D721Med (cell line): Measurements from ENCODE around the gene PLPP1.

Source experiments
- DNase-seq: peaks from one replicate; pipeline ENCODE4 v3.0.0; 2011; ENCODE audit warnings: low spot score; ENCODE audit not compliant: insufficient read length
- FAIRE-seq: peaks from 2 replicates; lab custom pipeline; 2011; peaks lifted over from hg19 to GRCh38; lab: Jason Lieb, UNC
- CTCF ChIP-seq: IDR thresholded peaks from 2 replicates; pipeline ENCODE4 v1.5.1; 2012; ENCODE audit warnings: mild to moderate bottlenecking, control low read depth; ENCODE audit not compliant: insufficient read depth; ENCODE audit errors: missing control alignments

PLPP1 gene

GRCh38 chr5:55454282-55454681, 80.5 kb downstream of the PLPP1 start:
- no peak for FAIRE-seq
- TF ChIP-seq CTCF: no peak
- no peak for DNase-seq

- DNase-seq: no peak
- FAIRE-seq: no peak
- TF ChIP-seq CTCF: no peak
Observed at GRCh38 chr5:55453211-55453610, 81.6 kb downstream of the PLPP1 start.

GRCh38 chr5:55451976-55452375, 82.8 kb downstream of the PLPP1 start:
- FAIRE-seq (no peak), DNase-seq (no peak)
- TF ChIP-seq CTCF: no peak

- FAIRE-seq (no peak), DNase-seq (no peak)
- TF ChIP-seq CTCF: no peak
Observed at GRCh38 chr5:55450050-55450765, 84.6 kb downstream of the PLPP1 start.

- no peak for DNase-seq
- no peak for TF ChIP-seq CTCF
- no peak for FAIRE-seq
Observed at GRCh38 chr5:55446640-55447351, 88.0 kb downstream of the PLPP1 start.

GRCh38 chr5:55445791-55446190, 89.0 kb downstream of the PLPP1 start:
- DNase-seq (no peak), FAIRE-seq (no peak)
- TF ChIP-seq CTCF: no peak

- DNase-seq (no peak), FAIRE-seq (no peak)
- no peak for TF ChIP-seq CTCF
Observed at GRCh38 chr5:55441954-55442353, 92.8 kb downstream of the PLPP1 start.
